ENCODE measurements around the gene NAP1L1.

DNA sequence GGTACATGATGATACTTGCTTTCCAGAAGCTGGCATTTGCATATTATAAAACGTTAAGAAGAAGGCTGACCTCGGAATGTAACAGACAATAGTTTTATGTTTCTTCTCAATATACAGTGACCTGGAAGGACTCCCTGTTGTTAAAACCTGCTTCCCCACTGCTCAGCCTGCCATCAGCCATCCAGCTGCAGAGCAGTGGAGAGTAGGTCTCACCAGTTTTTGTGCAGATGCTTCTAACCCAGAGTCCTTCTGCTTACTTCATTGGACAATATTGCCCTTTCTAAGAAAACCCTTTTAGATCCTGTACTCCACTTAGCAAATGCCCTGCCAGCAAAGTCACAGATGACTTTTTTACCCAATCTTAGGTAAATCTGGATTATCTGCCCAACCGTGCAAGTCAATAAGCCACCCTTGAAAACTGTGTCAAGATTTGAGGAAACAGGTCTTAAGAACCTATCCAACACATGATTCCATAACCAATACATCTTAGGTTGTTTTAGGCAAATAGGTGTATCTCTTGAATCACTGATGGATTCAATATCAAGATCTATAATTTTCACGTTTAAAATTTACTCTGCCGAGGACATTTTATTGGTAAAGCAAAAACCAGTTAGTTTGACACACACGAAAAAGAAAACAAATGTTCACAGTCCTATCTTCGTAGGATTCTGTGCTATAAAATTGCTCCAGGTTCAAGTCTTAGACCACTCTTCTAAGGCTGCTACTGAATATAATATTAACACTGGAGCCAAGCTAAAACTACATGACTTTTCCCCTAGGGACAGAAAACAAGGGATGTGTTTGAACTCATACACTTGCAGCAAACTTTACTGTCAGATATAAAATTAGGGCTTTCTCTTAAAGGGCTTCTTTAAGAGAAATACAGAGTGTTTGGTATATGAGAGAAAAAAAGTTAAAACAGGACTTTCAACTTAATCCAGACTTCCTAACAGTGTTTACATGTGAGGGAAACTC lies 58.6 kb downstream of the NAP1L1 start:
- TF ChIP-seq, protein P1, sequence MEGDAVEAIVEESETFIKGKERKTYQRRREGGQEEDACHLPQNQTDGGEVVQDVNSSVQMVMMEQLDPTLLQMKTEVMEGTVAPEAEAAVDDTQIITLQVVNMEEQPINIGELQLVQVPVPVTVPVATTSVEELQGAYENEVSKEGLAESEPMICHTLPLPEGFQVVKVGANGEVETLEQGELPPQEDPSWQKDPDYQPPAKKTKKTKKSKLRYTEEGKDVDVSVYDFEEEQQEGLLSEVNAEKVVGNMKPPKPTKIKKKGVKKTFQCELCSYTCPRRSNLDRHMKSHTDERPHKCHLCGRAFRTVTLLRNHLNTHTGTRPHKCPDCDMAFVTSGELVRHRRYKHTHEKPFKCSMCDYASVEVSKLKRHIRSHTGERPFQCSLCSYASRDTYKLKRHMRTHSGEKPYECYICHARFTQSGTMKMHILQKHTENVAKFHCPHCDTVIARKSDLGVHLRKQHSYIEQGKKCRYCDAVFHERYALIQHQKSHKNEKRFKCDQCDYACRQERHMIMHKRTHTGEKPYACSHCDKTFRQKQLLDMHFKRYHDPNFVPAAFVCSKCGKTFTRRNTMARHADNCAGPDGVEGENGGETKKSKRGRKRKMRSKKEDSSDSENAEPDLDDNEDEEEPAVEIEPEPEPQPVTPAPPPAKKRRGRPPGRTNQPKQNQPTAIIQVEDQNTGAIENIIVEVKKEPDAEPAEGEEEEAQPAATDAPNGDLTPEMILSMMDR (IDR thresholded peaks at IDR 0.05), result no peak
- no peak for TF ChIP-seq POLR2A (IDR thresholded peaks at IDR 0.05)

Data from uterus (tissue), 2 donors.